Activated CD4-positive, alpha-beta T cell treated with anti-CD3 and anti-CD28 coated beads for 36 hours (primary cell): ENCODE data around the gene MAMDC2. TPM values are rescaled to one million over a fixed set of nuclear protein-coding genes. Genes with fewer than 3 reads are reported as not detected.
A peak's percentile ranks its signal among the peaks of the same experiment; 100 is the strongest.

Experiments used
- ATAC-seq: fragments of 200-7000 bp; cut with Tn5 transposase; one replicate; pipeline ENCODE4 v1.10.0; 2021; ENCODE audit warnings: mild to moderate bottlenecking, moderate library complexity
- CTCF ChIA-PET: fragments of 350-600 bp; sonication (Branson Sonifier 250); formaldehyde crosslinking; loops from one replicate; lab custom pipeline; 2021; ENCODE audit warnings: antibody characterized with exemption; lab: Charles Lee
- POLR2A ChIA-PET: fragments of 350-600 bp; sonication (Branson Sonifier 250); formaldehyde crosslinking; loops from one replicate; lab custom pipeline; 2021; ENCODE audit warnings: antibody characterized with exemption, inconsistent platforms; lab: Charles Lee
- DNase-seq: peaks from one replicate; pipeline ENCODE4 v3.0.0-alpha.2; 2020
- H3K27ac Mint-ChIP-seq: one replicate; pipeline ENCODE4 v1.8.0; 2021; ENCODE audit warnings: mixed read lengths
- H3K27me3 Mint-ChIP-seq: one replicate; pipeline ENCODE4 v1.8.0; 2021; ENCODE audit warnings: mixed read lengths
- H3K36me3 Mint-ChIP-seq: one replicate; pipeline ENCODE4 v1.8.0; 2021; ENCODE audit warnings: low read depth, mixed read lengths
- H3K4me1 Mint-ChIP-seq: one replicate; pipeline ENCODE4 v1.8.0; 2021; ENCODE audit warnings: mixed read lengths
- H3K4me3 Mint-ChIP-seq: one replicate; pipeline ENCODE4 v1.8.0; 2021; ENCODE audit warnings: mild to moderate bottlenecking, moderate library complexity, mixed read lengths
- H3K9me3 Mint-ChIP-seq: one replicate; pipeline ENCODE4 v1.8.0; 2021; ENCODE audit warnings: low read depth, mixed read lengths
- intact Hi-C, 2 experiments: fragments of 100-400 bp; cut with DNase I in 1 of 2; cut with micrococcal nuclease in 1 of 2; formaldehyde crosslinking; loops; one replicate each; pipeline versions ENCODE4 v1.14.2 to v1.15.1; 2022 to 2024; cut with DNase I, micrococcal nuclease
- total RNA-seq, 2 experiments: library from RNA; stranded (reverse); gene quantifications; one replicate each; pipeline ENCODE4 v1.2.3, GENCODE V29; 2021

The MAMDC2 gene
- total RNA-seq, 2 experiments from 2014 or later, result not detected

DNA sequence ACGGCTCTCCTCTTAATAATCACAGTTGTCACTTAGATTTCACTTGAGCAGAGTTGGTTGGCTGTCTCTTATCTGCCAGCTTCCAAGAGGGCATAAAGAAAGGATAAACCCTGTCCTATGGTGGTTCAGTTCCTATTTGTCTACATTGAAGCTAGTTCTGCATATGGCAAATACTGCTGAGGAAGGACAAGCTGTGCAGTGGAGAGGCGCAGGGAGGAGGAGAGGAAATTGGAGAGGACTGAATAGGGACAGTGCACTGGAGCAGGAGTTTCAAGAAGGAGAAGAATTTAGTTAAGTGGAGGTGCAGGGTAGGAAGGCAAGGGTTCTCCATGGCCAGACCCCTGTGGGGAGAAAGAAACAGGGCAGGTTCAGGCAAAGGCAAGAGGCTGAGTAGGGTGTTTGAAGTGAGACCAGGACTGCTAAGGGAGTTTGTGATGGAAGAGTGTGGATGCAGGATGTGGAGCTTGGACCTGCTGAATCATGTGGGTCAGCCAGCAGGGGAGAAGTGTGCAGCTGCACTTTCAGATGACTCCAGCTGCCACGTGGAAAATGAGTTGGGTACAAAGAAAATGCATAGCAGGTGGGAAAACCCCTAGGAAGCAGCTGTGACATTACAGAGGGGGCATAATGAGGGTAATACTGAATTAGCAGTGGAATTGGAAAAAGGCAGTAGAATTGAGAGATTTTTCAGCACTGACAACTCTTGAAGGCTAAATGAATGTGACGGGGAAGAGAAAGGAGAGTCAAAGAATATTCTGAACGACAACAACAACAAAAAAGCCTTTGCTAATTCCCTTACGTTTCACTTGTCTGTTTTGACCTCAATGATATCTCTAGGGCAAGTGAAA lies 66.8 kb downstream of the MAMDC2 start:
- H3K4me1 Mint-ChIP-seq, result peaks cover 12% of the 10 kb centered on the region
- intact Hi-C loops, result loop anchor here (1.0 to 5.0 kb wide), 3 partner anchors 138 to 688 kb away; no protein-coding TSS in a partner anchor
- no peaks in the 10 kb centered on the region for H3K36me3 Mint-ChIP-seq
- peak; percentile 30 for ATAC-seq
- H3K4me3 Mint-ChIP-seq, result no peak overlapping the region
- H3K27ac Mint-ChIP-seq, result no peak overlapping the region
- H3K27me3 Mint-ChIP-seq, result peaks cover 13% of the 10 kb centered on the region
- no peaks in the 10 kb centered on the region for H3K9me3 Mint-ChIP-seq
- POLR2A ChIA-PET, result no interaction called here
- CTCF ChIA-PET, result interaction anchor here (0.5 to 5.4 kb wide), 42 partner anchors 11 to 1317 kb away, joined by 3 to 39 read pairs (median 4); no protein-coding TSS in a partner anchor
- DNase-seq, result no peak

DNA sequence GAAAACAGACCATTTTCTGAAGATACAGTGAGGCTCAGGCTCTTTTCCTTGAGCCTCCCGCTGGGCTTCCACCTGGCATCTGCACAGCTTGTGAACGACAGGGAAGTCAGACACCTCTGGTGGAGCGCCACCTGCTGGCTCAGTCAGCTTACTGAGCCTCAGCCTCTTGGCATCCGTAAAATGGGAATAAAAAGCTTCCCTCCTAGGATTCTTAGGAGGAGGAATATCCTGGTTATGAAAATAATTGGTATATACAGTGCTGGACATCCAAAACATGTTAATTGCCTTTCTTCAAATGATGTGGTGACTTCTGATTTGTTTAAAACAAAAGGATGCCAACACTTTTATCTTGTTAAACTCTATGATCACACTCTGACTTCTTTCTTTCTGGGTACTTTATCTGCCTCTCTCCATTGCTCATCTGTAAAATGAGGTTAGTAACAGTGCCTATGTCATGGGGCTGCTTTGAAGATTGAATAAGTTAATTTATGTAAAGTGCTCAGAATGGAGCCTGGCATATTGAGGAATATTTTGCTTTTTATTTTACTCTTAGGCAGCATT lies 67.5 kb downstream of the MAMDC2 start:
- Mint-ChIP-seq H3K36me3 (no peaks in the 10 kb centered on the region), H3K4me1 (peaks cover 12% of the 10 kb centered on the region), H3K9me3 (no peaks in the 10 kb centered on the region), H3K4me3 (no peak overlapping the region), H3K27ac (no peak overlapping the region), H3K27me3 (peaks cover 13% of the 10 kb centered on the region)
- CTCF ChIA-PET, result interaction anchor here (0.5 to 5.4 kb wide), 44 partner anchors 11 to 1317 kb away, joined by 3 to 39 read pairs (median 4); no protein-coding TSS in a partner anchor
- peak; percentile 55 for ATAC-seq
- POLR2A ChIA-PET, result no interaction called here
- intact Hi-C loops, result loop anchor here (1.0 to 5.0 kb wide), 3 partner anchors 139 to 689 kb away; no protein-coding TSS in a partner anchor
- DNase-seq, result peak; percentile 78

DNA sequence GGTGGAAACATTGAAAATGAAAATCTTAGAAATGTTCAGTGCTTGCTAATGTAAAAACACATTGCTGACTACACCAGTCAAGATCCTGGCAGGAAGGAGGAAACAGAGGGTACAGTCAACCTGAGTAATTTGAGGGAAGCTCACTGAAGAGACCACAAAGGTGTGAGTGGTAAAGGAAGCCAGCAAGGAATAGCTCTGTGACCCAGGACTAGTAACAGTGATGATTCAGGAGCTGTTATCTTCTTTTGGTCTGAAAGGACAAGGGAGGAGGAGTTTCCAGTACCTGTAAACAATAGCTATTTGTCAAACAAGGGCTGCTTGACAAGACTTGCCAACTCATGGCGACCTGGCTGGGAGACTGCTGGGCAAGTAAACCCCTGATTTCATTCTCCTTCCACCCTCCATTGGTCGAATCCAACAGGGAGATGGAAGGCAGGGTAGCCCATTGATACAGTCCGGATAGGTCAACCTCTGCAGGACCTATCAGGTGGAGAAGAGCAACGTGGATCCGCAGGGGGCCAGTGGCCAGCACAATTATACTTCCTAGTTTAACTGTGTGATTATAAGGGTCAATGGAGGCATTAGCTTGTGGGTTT lies 68.1 kb downstream of the MAMDC2 start:
- no peaks in the 10 kb centered on the region for H3K36me3 Mint-ChIP-seq
- ATAC-seq, result peak; percentile 61

DNA sequence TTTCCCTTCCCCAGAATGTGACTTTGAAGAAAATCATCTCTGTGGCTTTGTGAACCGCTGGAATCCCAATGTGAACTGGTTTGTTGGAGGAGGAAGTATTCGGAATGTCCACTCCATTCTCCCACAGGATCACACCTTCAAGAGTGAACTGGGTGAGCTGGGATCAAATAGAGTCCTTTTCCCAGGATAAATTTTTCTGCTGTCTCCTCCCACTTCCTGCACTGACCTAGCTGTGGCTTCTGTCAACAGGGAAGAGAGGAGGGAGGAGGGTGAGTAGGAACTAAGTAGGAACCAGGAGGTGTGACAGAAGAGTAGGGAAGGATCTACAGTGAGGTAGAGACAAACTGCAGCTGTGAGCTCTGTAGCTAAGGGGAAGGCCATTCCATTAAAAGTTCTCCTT lies 69.3 kb downstream of the MAMDC2 start:
- DNase-seq, result no peak
- H3K4me1 Mint-ChIP-seq, result peaks cover 12% of the 10 kb centered on the region
- no peak for ATAC-seq
- no peak overlapping the region for H3K4me3 Mint-ChIP-seq
- no peaks in the 10 kb centered on the region for H3K9me3 Mint-ChIP-seq
- intact Hi-C loops, result loop anchor here in 1 of 2 experiments (5.0 kb wide), 1 partner anchor 691 kb away; no protein-coding TSS in a partner anchor
- ChIA-PET CTCF (interaction anchor here (0.6 to 5.4 kb wide), 21 partner anchors 9 to 688 kb away, joined by 3 to 39 read pairs (median 3); no protein-coding TSS in a partner anchor), POLR2A (no interaction called here)
- no peak overlapping the region for H3K27ac Mint-ChIP-seq
- H3K27me3 Mint-ChIP-seq, result peaks cover 15% of the 10 kb centered on the region
- H3K36me3 Mint-ChIP-seq, result no peaks in the 10 kb centered on the region

More for the DNA sequence above, 68.1 kb downstream of the MAMDC2 start:
- intact Hi-C loops, result loop anchor here (1.0 to 5.0 kb wide), 3 partner anchors 139 to 689 kb away; no protein-coding TSS in a partner anchor
- DNase-seq, result peak; percentile 5
- ChIA-PET CTCF (interaction anchor here (0.6 to 5.4 kb wide), 38 partner anchors 8 to 815 kb away, joined by 3 to 39 read pairs (median 4); no protein-coding TSS in a partner anchor), POLR2A (no interaction called here)
- Mint-ChIP-seq H3K4me3 (no peak overlapping the region), H3K27ac (no peak overlapping the region), H3K27me3 (peaks cover 13% of the 10 kb centered on the region), H3K4me1 (peaks cover 12% of the 10 kb centered on the region), H3K9me3 (no peaks in the 10 kb centered on the region)

DNA sequence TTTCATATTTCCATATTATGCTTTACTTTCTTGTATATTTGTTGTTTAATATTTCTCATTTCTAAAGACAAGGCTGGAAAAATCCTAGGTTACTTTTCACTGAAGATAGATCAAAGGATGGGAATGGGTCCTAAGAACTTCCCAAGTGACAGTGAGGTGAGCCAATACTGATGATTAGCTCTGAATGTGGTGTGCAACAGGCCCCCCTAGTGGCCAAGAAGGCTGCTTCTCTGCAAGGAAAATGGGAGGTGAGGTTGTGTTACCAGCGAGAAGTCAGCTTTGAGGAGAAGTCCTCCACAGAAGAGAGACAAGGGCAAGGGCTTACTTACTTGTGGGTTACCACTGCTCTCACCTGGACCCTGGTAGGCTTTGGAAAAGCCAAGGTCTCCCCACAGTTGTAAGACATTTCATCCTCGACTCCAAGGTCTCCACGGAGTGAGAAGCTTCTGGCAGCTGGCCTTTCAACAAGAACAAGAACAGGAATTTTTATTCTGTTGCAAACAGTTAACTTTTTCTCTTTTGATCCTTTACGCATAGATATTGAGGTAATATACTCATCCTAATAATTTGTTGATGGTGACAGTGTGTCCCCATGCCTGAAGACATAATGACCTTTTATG lies 69.9 kb downstream of the MAMDC2 start:
- POLR2A ChIA-PET, result no interaction called here
- H3K27me3 Mint-ChIP-seq, result peaks cover 17% of the 10 kb centered on the region
- H3K4me1 Mint-ChIP-seq, result peaks cover 12% of the 10 kb centered on the region
- no peak overlapping the region for H3K4me3 Mint-ChIP-seq
- intact Hi-C loops, result loop anchor here in 1 of 2 experiments (5.0 kb wide), 1 partner anchor 691 kb away; no protein-coding TSS in a partner anchor
- CTCF ChIA-PET, result interaction anchor here (0.6 to 5.4 kb wide), 22 partner anchors 9 to 1742 kb away, joined by 3 to 39 read pairs (median 4); no protein-coding TSS in a partner anchor
- ATAC-seq, result no peak
- DNase-seq, result peak; percentile 56
- H3K27ac Mint-ChIP-seq, result no peak overlapping the region
- no peaks in the 10 kb centered on the region for H3K36me3 Mint-ChIP-seq
- H3K9me3 Mint-ChIP-seq, result no peaks in the 10 kb centered on the region

DNA sequence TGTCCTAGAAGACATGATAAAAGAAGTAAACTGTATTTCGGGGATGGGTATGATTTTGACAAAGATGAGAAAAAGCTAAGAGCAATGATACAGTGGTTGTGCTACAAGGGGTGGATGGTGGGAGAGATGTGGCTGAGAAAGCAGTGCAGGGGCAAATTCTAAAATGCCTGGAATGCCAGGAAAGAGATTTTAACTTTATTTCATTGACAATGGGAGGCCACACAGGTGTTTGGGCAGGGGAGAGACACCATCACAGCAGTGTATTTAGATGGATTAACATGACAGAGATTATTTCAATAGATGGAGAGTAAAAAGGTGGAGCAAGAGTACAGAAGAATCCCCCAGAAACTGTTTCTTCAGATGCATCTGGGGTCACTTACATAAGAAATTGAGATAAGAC lies 71.2 kb downstream of the MAMDC2 start:
- Mint-ChIP-seq H3K27ac (no peak overlapping the region), H3K4me3 (no peak overlapping the region), H3K36me3 (no peaks in the 10 kb centered on the region), H3K9me3 (no peaks in the 10 kb centered on the region), H3K4me1 (peaks cover 12% of the 10 kb centered on the region), H3K27me3 (peaks cover 17% of the 10 kb centered on the region)
- POLR2A ChIA-PET, result no interaction called here
- CTCF ChIA-PET, result interaction anchor here (1.9 kb wide), 1 partner anchor 12 kb away, joined by 4 read pairs; no protein-coding TSS in a partner anchor
- DNase-seq (no peak), ATAC-seq (no peak)
- intact Hi-C loops, result loop anchor here in 1 of 2 experiments (5.0 kb wide), 1 partner anchor 693 kb away; no protein-coding TSS in a partner anchor

DNA sequence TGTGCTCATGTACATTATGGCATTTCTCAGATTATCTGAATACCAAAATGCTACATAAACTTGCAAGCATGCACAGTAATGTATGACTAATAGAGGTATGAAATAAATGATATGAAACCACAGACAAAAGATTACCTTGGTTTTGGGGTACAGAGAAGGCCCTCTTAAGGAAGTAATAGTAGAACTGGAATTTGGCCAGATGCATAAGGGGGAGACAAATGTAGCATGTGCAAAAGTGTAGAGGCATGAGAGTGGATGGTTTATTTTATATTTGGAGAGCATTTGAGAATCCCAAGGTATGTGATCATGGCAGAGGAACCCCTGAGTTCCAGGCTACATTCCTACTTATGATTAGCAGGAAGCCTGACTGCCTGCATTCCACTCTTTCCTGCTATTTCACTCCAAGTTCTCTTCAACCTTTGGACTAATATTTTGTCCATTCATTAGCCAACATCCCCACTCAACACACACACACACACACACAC lies 74.2 kb downstream of the MAMDC2 start:
- intact Hi-C loops, result no loop called here
- H3K27me3 Mint-ChIP-seq, result peaks cover 11% of the 10 kb centered on the region
- H3K4me1 Mint-ChIP-seq, result no peaks in the 10 kb centered on the region
- no peak overlapping the region for H3K4me3 Mint-ChIP-seq
- ChIA-PET POLR2A (no interaction called here), CTCF (interaction anchor here (0.6 kb wide), 1 partner anchor 268 kb away, joined by 7 read pairs; no protein-coding TSS in a partner anchor)
- no peaks in the 10 kb centered on the region for H3K36me3 Mint-ChIP-seq
- H3K27ac Mint-ChIP-seq, result no peak overlapping the region
- ATAC-seq (no peak), DNase-seq (no peak)
- H3K9me3 Mint-ChIP-seq, result no peaks in the 10 kb centered on the region

DNA sequence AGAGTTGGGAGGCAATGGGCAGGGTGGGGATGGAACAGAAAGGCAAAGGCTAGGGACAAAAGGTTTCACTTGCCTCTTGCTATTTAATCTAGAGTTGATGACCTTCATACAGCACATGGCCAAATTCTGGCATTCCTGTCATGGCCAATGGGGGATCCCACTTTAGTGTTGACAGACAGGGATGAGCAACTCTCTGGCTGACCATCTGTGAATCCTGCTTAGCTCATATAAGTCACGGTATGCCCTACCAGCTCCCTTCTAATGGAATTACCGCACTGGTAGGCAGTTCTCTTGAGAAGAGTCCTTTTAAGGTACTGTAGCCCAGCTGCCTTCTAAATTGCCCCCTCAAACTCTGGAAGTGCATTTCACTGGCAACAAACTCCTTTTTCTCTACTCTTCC lies 76.1 kb downstream of the MAMDC2 start:
- POLR2A ChIA-PET, result no interaction called here
- no peaks in the 10 kb centered on the region for H3K9me3 Mint-ChIP-seq

DNA sequence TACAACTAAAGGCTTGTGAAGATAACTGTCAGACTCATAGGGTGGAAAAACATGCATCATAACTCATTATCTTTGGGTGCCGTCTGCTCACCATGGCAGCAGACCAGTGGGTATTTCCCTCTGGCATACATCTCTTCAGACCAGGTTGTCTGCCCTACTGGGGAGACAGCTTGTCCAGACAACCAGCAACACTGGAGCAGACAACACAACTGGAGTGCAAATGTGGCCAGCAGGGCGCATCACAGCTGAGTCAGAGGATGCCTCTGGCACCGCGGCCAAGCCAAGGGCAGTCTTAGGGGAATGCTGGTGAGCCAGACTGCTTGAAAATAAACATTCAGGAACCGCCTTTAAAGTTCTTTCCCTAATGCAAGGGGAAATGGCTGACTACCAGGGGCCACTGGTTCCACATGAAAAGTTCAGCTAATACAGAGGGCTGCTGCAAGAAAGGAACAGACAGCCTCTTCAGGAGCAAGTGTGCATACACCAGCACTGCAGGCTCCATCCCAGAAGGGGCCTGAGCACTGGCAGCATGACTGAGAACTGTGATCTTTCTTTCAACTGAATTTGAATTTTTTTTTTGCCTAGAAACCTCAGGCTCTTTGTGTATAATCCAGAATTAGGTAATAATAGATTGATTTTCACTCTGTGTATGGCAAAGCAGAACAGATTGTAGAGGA lies 77.3 kb downstream of the MAMDC2 start:
- peak; percentile 33 for ATAC-seq
- no peak overlapping the region for H3K27ac Mint-ChIP-seq
- intact Hi-C loops, result no loop called here
- no peaks in the 10 kb centered on the region for H3K4me1 Mint-ChIP-seq
- H3K36me3 Mint-ChIP-seq, result no peaks in the 10 kb centered on the region
- ChIA-PET POLR2A (no interaction called here), CTCF (interaction anchor here (0.5 to 1.4 kb wide), 3 partner anchors 10 to 595 kb away, joined by 3 to 5 read pairs (median 3); no protein-coding TSS in a partner anchor)
- H3K27me3 Mint-ChIP-seq, result peaks cover 4% of the 10 kb centered on the region
- no peak overlapping the region for H3K4me3 Mint-ChIP-seq
- no peaks in the 10 kb centered on the region for H3K9me3 Mint-ChIP-seq
- peak; percentile 5 for DNase-seq

More for the DNA sequence above, 76.1 kb downstream of the MAMDC2 start:
- H3K36me3 Mint-ChIP-seq, result no peaks in the 10 kb centered on the region
- ATAC-seq (no peak), DNase-seq (no peak)
- CTCF ChIA-PET, result no interaction called here
- intact Hi-C loops, result no loop called here
- H3K4me3 Mint-ChIP-seq, result no peak overlapping the region
- H3K4me1 Mint-ChIP-seq, result no peaks in the 10 kb centered on the region
- H3K27me3 Mint-ChIP-seq, result peaks cover 6% of the 10 kb centered on the region
- no peak overlapping the region for H3K27ac Mint-ChIP-seq

DNA sequence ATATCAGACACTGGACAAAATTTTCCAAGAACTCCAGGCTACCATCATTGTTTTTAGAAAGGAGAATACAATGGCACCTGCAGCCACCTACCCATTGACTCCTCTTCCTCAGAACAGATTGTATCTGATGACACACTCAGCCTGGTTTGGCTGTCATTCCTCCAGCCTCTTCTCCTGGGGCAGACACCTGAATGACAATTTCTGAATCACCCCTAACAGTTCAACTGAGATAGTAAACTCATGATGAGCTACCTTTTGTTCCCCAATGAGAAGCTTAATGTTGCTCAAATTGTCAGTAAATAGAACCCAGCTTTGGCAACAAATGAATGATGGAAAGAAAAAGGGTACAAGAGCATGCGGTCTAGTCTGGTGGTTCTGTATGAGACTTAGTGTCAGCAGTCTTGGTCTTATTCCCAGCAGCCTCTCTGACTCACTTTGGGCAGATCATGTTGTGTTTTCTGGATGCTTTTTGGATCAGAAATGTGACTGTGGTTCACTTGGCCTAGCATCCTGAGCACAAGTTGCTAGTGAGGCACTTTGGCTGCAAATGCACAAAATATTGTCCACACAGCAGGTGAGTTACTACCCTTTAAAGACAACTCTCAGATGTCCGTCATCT lies 78.3 kb downstream of the MAMDC2 start:
- no peaks in the 10 kb centered on the region for H3K4me1 Mint-ChIP-seq
- CTCF ChIA-PET, result interaction anchor here (0.6 to 1.4 kb wide), 2 partner anchors 9 to 11 kb away, joined by 4 to 5 read pairs; no protein-coding TSS in a partner anchor
- intact Hi-C loops, result no loop called here

More for the DNA sequence above, 78.3 kb downstream of the MAMDC2 start:
- H3K9me3 Mint-ChIP-seq, result no peaks in the 10 kb centered on the region
- H3K27me3 Mint-ChIP-seq, result peaks cover 4% of the 10 kb centered on the region
- no peak for DNase-seq
- POLR2A ChIA-PET, result no interaction called here
- peak; percentile 42 for ATAC-seq
- no peak overlapping the region for H3K4me3 Mint-ChIP-seq
- H3K36me3 Mint-ChIP-seq, result no peaks in the 10 kb centered on the region
- H3K27ac Mint-ChIP-seq, result no peak overlapping the region
